Subcutaneous adipose tissue (tissue), 4 donors: ENCODE results near the gene RAD9A. TPM values are rescaled to one million over a fixed set of nuclear protein-coding genes. Genes with fewer than 3 reads are reported as not detected.

Source experiments
- CTCF ChIP-seq: fragments of 450-650 bp; IDR thresholded peaks from one replicate; pipeline ENCODE4 v1.5.1; 2016; ENCODE audit warnings: low read depth, mild to moderate bottlenecking, control low read depth, antibody characterized with exemption, moderate library complexity
- total RNA-seq, 4 donors: library from RNA; depleted of rRNA; stranded (reverse); fragments of >200 nt; gene quantifications; one replicate each; pipeline ENCODE4 v1.1.0, GENCODE V29; 2016

The RAD9A gene
- total RNA-seq, 4 donors from 2014 or later, result 5.2 to 11.7 (median 7.8) TPM

GRCh38 chr11:67387518-67387917 lies 4.3 kb upstream of the RAD9A start:
- no peak for TF ChIP-seq CTCF

DNA sequence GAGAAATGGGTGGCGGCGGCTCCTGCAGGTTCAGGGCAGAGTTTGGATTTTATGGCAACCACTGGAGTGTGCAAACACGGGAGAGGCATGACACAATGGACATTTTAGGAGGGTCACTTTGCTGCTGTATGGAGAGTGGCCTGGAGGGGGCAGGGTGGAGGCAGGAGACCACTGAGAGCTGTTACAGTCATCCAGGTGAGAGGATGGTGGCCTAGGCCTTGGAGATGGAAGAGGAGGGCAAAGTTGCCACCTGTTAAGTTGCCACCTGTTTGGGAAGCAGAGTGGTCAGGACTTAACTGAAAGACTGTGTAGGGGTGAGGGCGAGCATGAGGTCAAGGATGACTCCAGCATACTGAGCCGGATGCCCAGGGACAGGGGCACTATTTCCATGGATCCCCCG lies 2.3 kb upstream of the RAD9A start:
- TF ChIP-seq CTCF, result no peak

- TF ChIP-seq CTCF, result no peak
These were observed 861 bp upstream of the RAD9A start for GRCh38 chr11:67390947-67391303.

- TF ChIP-seq CTCF, result no peak
These were observed 463 bp downstream of the RAD9A start for GRCh38 chr11:67392183-67392715.

DNA sequence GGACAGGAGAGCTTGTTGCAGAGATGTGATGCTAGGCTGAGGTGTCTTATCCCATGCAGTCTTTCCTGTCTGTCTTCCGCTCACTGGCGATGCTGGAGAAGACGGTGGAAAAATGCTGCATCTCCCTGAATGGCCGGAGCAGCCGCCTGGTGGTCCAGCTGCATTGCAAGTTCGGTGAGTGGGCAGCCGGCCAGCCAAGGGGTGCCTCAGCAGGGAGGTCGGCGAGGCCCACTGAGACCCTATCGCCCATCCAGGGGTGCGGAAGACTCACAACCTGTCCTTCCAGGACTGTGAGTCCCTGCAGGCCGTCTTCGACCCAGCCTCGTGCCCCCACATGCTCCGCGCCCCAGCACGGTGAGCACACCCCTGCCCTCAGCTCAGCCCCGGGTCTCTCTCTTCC lies 1.7 kb downstream of the RAD9A start:
- no peak for TF ChIP-seq CTCF

- no peak for TF ChIP-seq CTCF
These were observed 2.2 kb downstream of the RAD9A start for GRCh38 chr11:67393990-67394389.

- TF ChIP-seq CTCF, result no peak
These were observed 3.9 kb downstream of the RAD9A start for GRCh38 chr11:67395555-67396258.
